ENCODE measurements around the gene PSMD1.

DNA sequence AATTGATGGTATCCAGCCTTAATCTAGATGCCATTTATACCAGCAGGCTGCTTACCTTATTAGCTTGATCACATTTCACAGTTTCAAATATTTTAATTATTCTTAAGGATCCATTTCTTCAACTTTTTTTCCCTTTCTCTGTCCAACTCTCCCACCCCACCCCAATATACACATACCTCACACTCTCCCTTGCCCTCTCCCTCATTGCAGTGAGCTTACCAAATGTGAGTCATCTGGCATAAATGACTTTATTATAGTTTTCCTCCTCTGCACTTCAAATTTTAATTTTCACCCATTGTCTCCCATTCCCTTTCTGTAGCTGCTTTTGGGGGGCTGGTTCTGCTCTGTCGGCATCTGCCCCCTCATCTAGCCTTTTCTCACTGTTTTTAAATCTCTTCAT lies 55.3 kb downstream of the PSMD1 start:
- TF ChIP-seq CTCF (IDR thresholded peaks at IDR 0.05; ENCODE audit: low read depth, low read length) (no peak), EZH2phosphoT487 (IDR thresholded peaks at IDR 0.05; ENCODE audit: low read depth) (no peak)

Data from OCI-LY3 (cell line).